ENCODE measurements around the gene ENG. TPM values are rescaled to one million over a fixed set of nuclear protein-coding genes. Genes with fewer than 3 reads are reported as not detected.

ENG gene
- polyA plus RNA-seq, 1 experiment: 17.2 TPM

- no peak for DNase-seq (ENCODE audit: low read depth, low spot score)
- Histone ChIP-seq H3K9me3 (ENCODE audit: control insufficient read depth, insufficient read depth, low read length) (peaks cover 29% of the 10 kb centered on the region), H3K27me3 (ENCODE audit: control insufficient read depth, insufficient read depth, low read length) (no peaks in the 10 kb centered on the region), H3K27ac (ENCODE audit: low read depth, low read length) (no peak overlapping the region), H3K4me3 (ENCODE audit: low read depth, low read length) (no peak overlapping the region)
- ChIA-PET CTCF (interaction anchor here (0.6 to 1.0 kb wide), 3 partner anchors 13 to 308 kb away, joined by 3 to 4 read pairs (median 4); no protein-coding TSS in a partner anchor), POLR2A (no interaction called here)
- TF ChIP-seq CTCF (IDR thresholded peaks at IDR 0.05; ENCODE audit: low read depth, low read length): no peak
Measured at GRCh38 chr9:127892831-127893230, 38.4 kb upstream of the ENG start.

GRCh38 chr9:127890053-127890452 lies 35.6 kb upstream of the ENG start:
- ChIA-PET POLR2A (no interaction called here), CTCF (interaction anchor here (1.1 kb wide), 1 partner anchor 155 kb away, joined by 4 read pairs; the partner anchor contains the start of gene TOR2A)
- no peak overlapping the region for H3K27ac ChIP-seq (ENCODE audit: low read depth, low read length)
- no peak overlapping the region for H3K4me3 ChIP-seq (ENCODE audit: low read depth, low read length)
- DNase-seq (ENCODE audit: low read depth, low spot score): no peak
- no peaks in the 10 kb centered on the region for H3K27me3 ChIP-seq (ENCODE audit: control insufficient read depth, insufficient read depth, low read length)
- TF ChIP-seq CTCF (IDR thresholded peaks at IDR 0.05; ENCODE audit: low read depth, low read length): no peak
- H3K9me3 ChIP-seq (ENCODE audit: control insufficient read depth, insufficient read depth, low read length): peaks cover 22% of the 10 kb centered on the region

- Histone ChIP-seq H3K27me3 (ENCODE audit: control insufficient read depth, insufficient read depth, low read length) (no peaks in the 10 kb centered on the region), H3K27ac (ENCODE audit: low read depth, low read length) (no peak overlapping the region), H3K4me3 (ENCODE audit: low read depth, low read length) (no peak overlapping the region), H3K9me3 (ENCODE audit: control insufficient read depth, insufficient read depth, low read length) (peaks cover 2% of the 10 kb centered on the region)
- POLR2A ChIA-PET: interaction anchor here (0.6 kb wide), 1 partner anchor 12 kb away, joined by 5 read pairs; no protein-coding TSS in a partner anchor
- CTCF ChIA-PET: no interaction called here
- peak; percentile 33 for TF ChIP-seq CTCF (IDR thresholded peaks at IDR 0.05; ENCODE audit: low read depth, low read length)
- no peak for DNase-seq (ENCODE audit: low read depth, low spot score)
Measured at GRCh38 chr9:127887792-127888191, 33.3 kb upstream of the ENG start.

- CTCF ChIA-PET: no interaction called here
- POLR2A ChIA-PET: interaction anchor here (0.7 kb wide), 1 partner anchor 115 kb away, joined by 4 read pairs; no protein-coding TSS in a partner anchor
Measured at GRCh38 chr9:127886401-127886972, 32.0 kb upstream of the ENG start.

More at GRCh38 chr9:127886401-127886972, 32.0 kb upstream of the ENG start:
- no peak for DNase-seq (ENCODE audit: low read depth, low spot score)
- no peak for TF ChIP-seq CTCF (IDR thresholded peaks at IDR 0.05; ENCODE audit: low read depth, low read length)
- Histone ChIP-seq H3K4me3 (ENCODE audit: low read depth, low read length) (no peak overlapping the region), H3K27ac (ENCODE audit: low read depth, low read length) (no peak overlapping the region), H3K9me3 (ENCODE audit: control insufficient read depth, insufficient read depth, low read length) (no peaks in the 10 kb centered on the region; the same call in 1 of the 2 replicates), H3K27me3 (ENCODE audit: control insufficient read depth, insufficient read depth, low read length) (no peaks in the 10 kb centered on the region)
